Heart right ventricle (tissue), 16 donors: Measurements from ENCODE around the gene SPSB1. TPM values are rescaled to one million over a fixed set of nuclear protein-coding genes. Genes with fewer than 3 reads are reported as not detected.

Source experiments
- ATAC-seq, 8 donors: fragments of 200-7000 bp; cut with Tn5 transposase; one replicate each; pipeline ENCODE4 v1.9.1; 2020; ENCODE audit warnings: mild to moderate bottlenecking in 8 of 8, moderate library complexity in 8 of 8, moderate number of reproducible peaks in 1 of 8
- DNase-seq, 2 donors: peaks; one replicate each; pipeline ENCODE4 v3.0.0-alpha.2; 2020
- H3K27ac ChIP-seq, 10 donors: fragments of 200-600 bp; sonication (generic) in 2 of 10; one replicate each; pipeline versions ENCODE4 v1.5.0 to v1.8.0; 2020 to 2022; ENCODE audit warnings: mild to moderate bottlenecking in 3 of 10
- H3K27me3 ChIP-seq, 7 donors: fragments of 200-600 bp; one replicate each; pipeline ENCODE4 v1.8.0; 2021 to 2022; ENCODE audit warnings: mild to moderate bottlenecking in 2 of 7
- H3K36me3 ChIP-seq, 9 donors: fragments of 200-600 bp; sonication (generic) in 1 of 9; one replicate each; pipeline versions ENCODE4 v1.5.0 to v1.8.0; 2020 to 2022; ENCODE audit warnings: mild to moderate bottlenecking in 2 of 9
- H3K4me1 ChIP-seq, 9 donors: fragments of 200-600 bp; sonication (generic) in 1 of 9; one replicate each; pipeline versions ENCODE4 v1.5.0 to v1.8.0; 2020 to 2022; ENCODE audit warnings: mild to moderate bottlenecking in 4 of 9
- H3K4me3 ChIP-seq, 10 donors: fragments of 200-600 bp; sonication (generic) in 2 of 10; one replicate each; pipeline versions ENCODE4 v1.5.0 to v1.8.0; 2020 to 2022; ENCODE audit warnings: mild to moderate bottlenecking in 7 of 10, moderate library complexity in 2 of 10
- H3K9me3 ChIP-seq, 11 donors: fragments of 200-600 bp in 10 of 11; sonication (generic) in 2 of 11; one replicate each; pipeline versions ENCODE4 v1.5.0 to v1.8.0; 2013 to 2022; ENCODE audit warnings: mild to moderate bottlenecking in 2 of 11, control low read depth in 1 of 11, moderate library complexity in 1 of 11
- WGBS, 2 donors: extraction: QIAGEN DNeasy Blood & Tissue Kit; methylation state at CpG; one replicate each; pipeline ENCODE4 v1.1.7; 2013; ENCODE audit warnings: inconsistent platforms in 1 of 2; 5-methylcytosine and 5-hydroxymethylcytosine counted together
- intact Hi-C, 10 donors: fragments of 100-400 bp; cut with DNase I; formaldehyde crosslinking; loops; one replicate each; pipeline versions ENCODE4 v1.11.1 to v1.14.2; 2022
- polyA plus RNA-seq, 2 donors: library from polyadenylated mRNA; stranded (reverse); fragments of 200-250 nt; gene quantifications; one replicate each; pipeline ENCODE4 v1.2.3, GENCODE V29; 2013
- total RNA-seq, 10 donors: library from RNA; stranded (reverse); fragmentation: NEBNext Ultra II Directional in 3 of 10; extraction: Animal tissue kit (Norgen Biotek cat#: 25700) in 3 of 10; gene quantifications; one replicate each; pipeline versions ENCODE4 v1.2.1 to v1.2.4, GENCODE V29; 2021 to 2023
- TF ChIP-seq, protein P1 (sequence below), 9 donors: fragments of 200-600 bp; sonication (generic) in 2 of 9; IDR thresholded peaks; one replicate each; pipeline versions ENCODE4 v1.5.0 to v1.8.0; 2021 to 2022; ENCODE audit warnings: antibody characterized with exemption in 9 of 9, mild to moderate bottlenecking in 5 of 9, moderate library complexity in 1 of 9
- donor health status: Arrhythmogenic right ventricular cardiomyopathy.
- donor health status: ischemic (EF 13 %, LVEDD 7.1; RV severe dilation, severe dysfunction).
- donor health status: healthy with polysubstance abuse.
- donor health status: DM: no; HTN: yes; CAD: no.
- donor health status: DM: no; HTN: no; CAD: no.
- donor health status: ischemic (EF 25% LVEDD 6.9; RV normal size, moderate dysfunction).
- donor health status: ischemic (EF 25% LVEDD 5.7; RV mildly dilated, moderate dysfunction).
- donor health status: healthy.
- donor health status: DM: yes; HTN: yes; CAD: no.
- donor health status: Ischemic cardiomyopathy.
- donor health status: ischemic (EF 35%, LVEDD 5.7; RV mildly dilated, moderate dysfunction).
- donor health status: nonischemic (EF 11% LVEDD 7.7; RV severe dilation, severe dysfunction).
- donor health status: DM: yes; HTN: yes; CAD: no.
- donor health status: PGD.
- donor health status: ischemic (EF 29% LVEDD 5.4; RV normal size, mild dysfunction).
- donor health status: nonischemic (EF 23%, LVEDD 6.1; RV moderate dilation, normal function).

SPSB1 gene
- total and polyA plus RNA-seq, 12 donors: 5.5 to 16.5 (median 8.8) TPM

DNA sequence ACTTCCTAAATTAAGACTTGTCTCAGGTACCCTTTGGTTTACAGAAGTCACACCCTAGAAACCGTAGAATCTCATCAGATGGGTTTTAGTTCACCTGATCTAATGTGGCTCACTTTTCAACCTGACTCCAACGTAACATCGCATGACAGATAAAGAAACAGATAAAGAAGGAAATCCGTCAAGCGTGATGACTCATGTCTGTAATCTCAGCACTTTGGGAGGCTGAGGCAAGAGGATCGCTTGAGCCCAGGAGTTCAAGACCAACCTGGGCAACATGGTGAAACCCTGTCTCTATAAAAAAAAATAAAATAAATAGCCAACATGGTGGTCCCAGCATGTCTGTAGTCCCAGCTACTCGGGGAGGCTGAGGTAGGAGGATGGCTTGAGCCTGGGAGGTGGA is 97.3 kb downstream of the SPSB1 start:
- 82 to 90% methylated on average over 7 of the region's 7 CpGs for WGBS, 2 donors
- no peak for ATAC-seq

GRCh38 chr1:9391620-9392019 is 98.9 kb downstream of the SPSB1 start:
- no peak for DNase-seq
- Histone ChIP-seq H3K36me3 (no peaks in the 10 kb centered on the region), H3K9me3 (peaks cover 0 to 10% (median 0%) of the 10 kb centered on the region in 11 donors), H3K4me3 (no peak overlapping the region), H3K27ac (no peak overlapping the region), H3K27me3 (peaks cover 0 to 4% (median 0%) of the 10 kb centered on the region in 7 donors), H3K4me1 (peaks cover 0 to 11% (median 9%) of the 10 kb centered on the region in 9 donors)
- TF ChIP-seq, protein P1, sequence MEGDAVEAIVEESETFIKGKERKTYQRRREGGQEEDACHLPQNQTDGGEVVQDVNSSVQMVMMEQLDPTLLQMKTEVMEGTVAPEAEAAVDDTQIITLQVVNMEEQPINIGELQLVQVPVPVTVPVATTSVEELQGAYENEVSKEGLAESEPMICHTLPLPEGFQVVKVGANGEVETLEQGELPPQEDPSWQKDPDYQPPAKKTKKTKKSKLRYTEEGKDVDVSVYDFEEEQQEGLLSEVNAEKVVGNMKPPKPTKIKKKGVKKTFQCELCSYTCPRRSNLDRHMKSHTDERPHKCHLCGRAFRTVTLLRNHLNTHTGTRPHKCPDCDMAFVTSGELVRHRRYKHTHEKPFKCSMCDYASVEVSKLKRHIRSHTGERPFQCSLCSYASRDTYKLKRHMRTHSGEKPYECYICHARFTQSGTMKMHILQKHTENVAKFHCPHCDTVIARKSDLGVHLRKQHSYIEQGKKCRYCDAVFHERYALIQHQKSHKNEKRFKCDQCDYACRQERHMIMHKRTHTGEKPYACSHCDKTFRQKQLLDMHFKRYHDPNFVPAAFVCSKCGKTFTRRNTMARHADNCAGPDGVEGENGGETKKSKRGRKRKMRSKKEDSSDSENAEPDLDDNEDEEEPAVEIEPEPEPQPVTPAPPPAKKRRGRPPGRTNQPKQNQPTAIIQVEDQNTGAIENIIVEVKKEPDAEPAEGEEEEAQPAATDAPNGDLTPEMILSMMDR (IDR thresholded peaks at IDR 0.05): no peak
- ATAC-seq: no peak
- WGBS, 2 donors: 93% methylated on average over 6 of the region's 6 CpGs
- intact Hi-C loops: no loop called here

More for the DNA sequence above, 97.3 kb downstream of the SPSB1 start:
- H3K27ac ChIP-seq: no peak overlapping the region
- H3K4me1 ChIP-seq: peaks cover 7 to 21% (median 14%) of the 10 kb centered on the region in 9 donors
- H3K36me3 ChIP-seq: no peaks in the 10 kb centered on the region
- peaks cover 0 to 4% (median 0%) of the 10 kb centered on the region in 7 donors for H3K27me3 ChIP-seq
- no peak for DNase-seq
- H3K4me3 ChIP-seq: no peak overlapping the region
- H3K9me3 ChIP-seq: peaks cover 0 to 5% (median 0%) of the 10 kb centered on the region in 11 donors
- TF ChIP-seq, protein P1 (IDR thresholded peaks at IDR 0.05): no peak
- intact Hi-C loops: loop anchor here in 3 of 10 donors (5.0 to 10.0 kb wide), 2 partner anchors 52 to 55 kb away; no protein-coding TSS in a partner anchor

- ATAC-seq: no peak
- Histone ChIP-seq H3K27me3 (peaks cover 0 to 4% (median 0%) of the 10 kb centered on the region in 7 donors), H3K9me3 (peaks cover 0 to 10% (median 0%) of the 10 kb centered on the region in 11 donors), H3K4me1 (peaks cover 0 to 12% (median under 1%) of the 10 kb centered on the region in 9 donors), H3K4me3 (no peak overlapping the region), H3K27ac (no peak overlapping the region), H3K36me3 (no peaks in the 10 kb centered on the region)
- intact Hi-C loops: no loop called here
- TF ChIP-seq, protein P1 (IDR thresholded peaks at IDR 0.05): no peak
- 65 to 87% methylated on average over 6 of the region's 6 CpGs for WGBS, 2 donors
- DNase-seq: no peak
These were observed 101.3 kb downstream of the SPSB1 start for GRCh38 chr1:9394010-9394409.

DNA sequence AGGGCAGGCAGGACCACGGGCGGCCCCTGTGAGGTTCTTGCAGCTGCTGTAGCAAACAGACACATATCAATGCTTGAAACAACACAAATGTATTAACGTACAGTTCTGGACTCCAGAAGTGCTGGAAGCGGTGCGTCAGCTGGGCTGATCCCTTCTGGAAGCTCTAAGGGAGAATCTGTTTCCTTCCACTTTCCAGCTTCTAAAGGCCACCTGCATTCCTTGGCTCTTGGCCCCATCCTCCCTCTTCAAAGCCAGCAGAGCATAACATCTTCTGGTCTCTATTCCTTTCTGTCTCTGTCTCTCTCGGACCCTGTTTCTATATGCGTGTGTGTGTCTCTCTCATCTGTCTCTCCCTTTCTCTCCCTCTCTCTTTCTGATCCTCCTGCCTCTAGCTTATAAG is 102.3 kb downstream of the SPSB1 start:
- no peak overlapping the region for H3K27ac ChIP-seq
- H3K9me3 ChIP-seq: peaks cover 0 to 10% (median 0%) of the 10 kb centered on the region in 11 donors
- no peaks in the 10 kb centered on the region for H3K36me3 ChIP-seq
- 85 to 94% methylated on average over 7 of the region's 7 CpGs for WGBS, 2 donors
- peaks cover 6 to 20% (median 10%) of the 10 kb centered on the region in 9 donors for H3K4me1 ChIP-seq
- intact Hi-C loops: no loop called here
- H3K27me3 ChIP-seq: peaks cover 0 to 1% (median 0%) of the 10 kb centered on the region in 7 donors
- DNase-seq (no peak), ATAC-seq (no peak)
- H3K4me3 ChIP-seq: no peak overlapping the region
- TF ChIP-seq, protein P1 (IDR thresholded peaks at IDR 0.05): no peak
